ENCODE data around the gene FAM227A.
A peak's percentile ranks its signal among the peaks of the same experiment; 100 is the strongest.

Gene FAM227A

DNA sequence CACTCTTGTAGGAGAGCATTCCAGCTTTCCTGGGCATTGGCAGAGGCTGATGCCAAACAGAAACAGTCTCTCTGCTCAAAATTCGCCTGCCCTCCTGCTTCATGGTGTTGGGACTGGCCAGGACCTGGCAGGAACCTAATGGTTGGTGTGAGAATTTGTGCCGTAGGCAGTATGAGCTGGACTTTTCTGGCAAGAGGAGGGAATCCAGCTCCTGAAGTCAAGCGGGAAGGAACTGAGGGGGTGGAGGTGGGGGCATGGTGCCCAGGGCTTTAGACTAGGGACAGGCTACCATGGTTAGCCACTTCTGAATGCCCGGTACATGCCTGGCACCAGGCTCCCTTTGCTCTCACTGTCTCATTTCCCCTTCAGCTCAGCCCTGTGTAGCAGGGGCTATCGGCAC, 18.7 kb upstream of the FAM227A start:
- DNase-seq (ENCODE audit: low spot score): no peak
- TF ChIP-seq, protein P1, sequence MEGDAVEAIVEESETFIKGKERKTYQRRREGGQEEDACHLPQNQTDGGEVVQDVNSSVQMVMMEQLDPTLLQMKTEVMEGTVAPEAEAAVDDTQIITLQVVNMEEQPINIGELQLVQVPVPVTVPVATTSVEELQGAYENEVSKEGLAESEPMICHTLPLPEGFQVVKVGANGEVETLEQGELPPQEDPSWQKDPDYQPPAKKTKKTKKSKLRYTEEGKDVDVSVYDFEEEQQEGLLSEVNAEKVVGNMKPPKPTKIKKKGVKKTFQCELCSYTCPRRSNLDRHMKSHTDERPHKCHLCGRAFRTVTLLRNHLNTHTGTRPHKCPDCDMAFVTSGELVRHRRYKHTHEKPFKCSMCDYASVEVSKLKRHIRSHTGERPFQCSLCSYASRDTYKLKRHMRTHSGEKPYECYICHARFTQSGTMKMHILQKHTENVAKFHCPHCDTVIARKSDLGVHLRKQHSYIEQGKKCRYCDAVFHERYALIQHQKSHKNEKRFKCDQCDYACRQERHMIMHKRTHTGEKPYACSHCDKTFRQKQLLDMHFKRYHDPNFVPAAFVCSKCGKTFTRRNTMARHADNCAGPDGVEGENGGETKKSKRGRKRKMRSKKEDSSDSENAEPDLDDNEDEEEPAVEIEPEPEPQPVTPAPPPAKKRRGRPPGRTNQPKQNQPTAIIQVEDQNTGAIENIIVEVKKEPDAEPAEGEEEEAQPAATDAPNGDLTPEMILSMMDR (IDR thresholded peaks at IDR 0.05; ENCODE audit: extremely low read depth, insufficient read depth, missing control alignments): no peak
- in situ Hi-C loops (cut with MboI; ENCODE audit: low pct_unique_long_range_greater_than_20kb, low sequenced_read_pairs, unreplicated experiment): no loop called here

DNA sequence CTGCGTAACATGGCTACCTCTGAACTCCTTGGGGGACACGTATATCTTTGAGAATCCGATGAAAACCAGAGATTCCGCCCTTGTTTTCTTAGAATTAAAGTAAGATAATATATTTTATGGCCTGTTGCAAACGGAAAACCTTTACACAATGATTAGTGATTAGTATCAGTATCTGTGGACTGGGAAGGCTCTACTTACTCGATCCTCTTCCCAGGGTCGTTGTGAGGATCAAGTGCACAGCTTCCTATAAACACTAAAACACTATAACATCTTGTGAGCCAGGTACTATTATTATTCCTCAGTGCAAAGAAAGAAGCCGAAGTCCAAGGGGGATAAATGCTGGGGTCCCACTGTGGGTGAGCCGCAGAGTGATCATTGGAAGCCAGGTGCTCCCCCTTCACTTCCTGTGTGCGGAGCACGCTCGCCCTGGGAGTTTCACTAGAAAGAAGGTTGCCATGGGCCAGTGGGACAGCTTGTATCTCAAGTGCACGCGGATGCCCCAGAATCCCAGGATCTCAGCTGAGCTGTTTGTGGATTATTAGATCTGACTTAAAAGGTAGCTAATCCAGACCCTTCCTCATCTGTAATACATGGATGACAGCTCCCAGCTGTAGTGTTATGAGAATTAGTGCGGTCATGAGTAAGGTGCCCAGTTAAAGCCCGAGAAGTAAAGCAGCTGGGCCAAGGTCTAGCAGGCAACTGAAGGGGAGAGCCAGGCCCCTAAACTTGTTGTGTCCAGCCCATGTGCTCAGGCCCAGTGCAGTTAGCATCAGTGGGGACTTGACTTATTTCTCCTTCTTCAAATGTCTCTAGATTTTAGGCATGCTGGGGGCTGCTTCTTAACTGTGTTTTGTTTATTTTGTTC, 1.1 kb upstream of the FAM227A start:
- DNase-seq (ENCODE audit: low spot score): peak; percentile 55
- TF ChIP-seq, protein P1 (IDR thresholded peaks at IDR 0.05; ENCODE audit: extremely low read depth, insufficient read depth, missing control alignments): no peak
- in situ Hi-C loops (cut with MboI; ENCODE audit: low pct_unique_long_range_greater_than_20kb, low sequenced_read_pairs, unreplicated experiment): no loop called here

DNA sequence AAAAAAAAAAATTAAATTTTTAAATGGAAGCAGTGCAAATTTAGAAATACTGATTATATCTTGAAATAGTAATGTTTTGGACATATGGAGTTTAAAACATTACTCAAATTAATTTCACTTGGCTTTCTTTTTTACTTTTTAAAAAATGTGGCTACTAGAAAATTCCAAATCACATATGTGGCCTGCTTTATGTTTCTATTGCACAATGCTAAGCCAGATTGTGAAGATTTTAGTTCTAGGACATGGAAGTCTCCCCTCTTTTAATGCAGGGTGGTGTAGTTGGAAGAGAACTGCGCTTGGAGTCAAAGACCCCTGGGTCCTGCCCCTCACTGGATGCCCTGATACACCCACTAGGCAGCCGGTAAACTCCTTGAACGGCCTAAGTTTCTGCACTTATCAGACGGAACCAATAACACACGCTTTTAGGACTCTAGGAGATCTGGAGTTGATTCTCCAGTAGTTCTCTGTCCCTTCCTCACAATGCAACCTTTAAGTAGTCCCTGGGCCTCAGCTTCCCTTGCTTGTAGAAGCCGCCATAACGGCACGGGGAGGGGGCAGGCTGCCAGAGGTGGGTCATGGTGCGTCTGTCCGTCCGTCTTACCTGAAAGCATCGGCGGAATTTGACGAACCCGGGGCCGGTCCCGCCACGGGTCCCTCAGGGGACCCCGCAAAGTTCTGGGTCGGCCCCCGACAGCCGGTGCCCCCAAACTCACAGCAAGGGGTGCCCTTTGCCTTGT, 505 bp downstream of the FAM227A start:
- DNase-seq (ENCODE audit: low spot score): no peak
- TF ChIP-seq, protein P1 (IDR thresholded peaks at IDR 0.05; ENCODE audit: extremely low read depth, insufficient read depth, missing control alignments): no peak
- in situ Hi-C loops (cut with MboI; ENCODE audit: low pct_unique_long_range_greater_than_20kb, low sequenced_read_pairs, unreplicated experiment): no loop called here

DNA sequence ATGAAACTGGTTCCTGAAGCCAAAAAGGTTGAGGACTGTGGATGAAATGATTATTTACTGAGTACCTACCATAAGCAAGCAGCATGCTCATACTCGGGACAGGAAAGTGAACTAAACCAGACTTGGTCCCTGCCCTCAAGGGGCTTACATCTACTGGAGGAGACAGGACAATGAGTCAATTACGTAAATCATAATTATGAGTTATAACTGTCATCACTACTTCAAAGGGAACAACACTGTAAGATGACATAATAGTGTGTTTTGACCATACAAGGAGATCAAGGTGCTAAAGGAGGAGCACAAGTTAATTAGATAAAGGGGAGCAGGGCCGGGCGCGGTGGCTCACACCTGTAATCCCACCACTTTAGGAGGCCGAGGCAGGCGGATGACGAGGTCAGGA, 2.5 kb downstream of the FAM227A start:
- TF ChIP-seq, protein P1 (IDR thresholded peaks at IDR 0.05; ENCODE audit: extremely low read depth, insufficient read depth, missing control alignments): no peak
- DNase-seq (ENCODE audit: low spot score): no peak
- in situ Hi-C loops (cut with MboI; ENCODE audit: low pct_unique_long_range_greater_than_20kb, low sequenced_read_pairs, unreplicated experiment): no loop called here

DNA sequence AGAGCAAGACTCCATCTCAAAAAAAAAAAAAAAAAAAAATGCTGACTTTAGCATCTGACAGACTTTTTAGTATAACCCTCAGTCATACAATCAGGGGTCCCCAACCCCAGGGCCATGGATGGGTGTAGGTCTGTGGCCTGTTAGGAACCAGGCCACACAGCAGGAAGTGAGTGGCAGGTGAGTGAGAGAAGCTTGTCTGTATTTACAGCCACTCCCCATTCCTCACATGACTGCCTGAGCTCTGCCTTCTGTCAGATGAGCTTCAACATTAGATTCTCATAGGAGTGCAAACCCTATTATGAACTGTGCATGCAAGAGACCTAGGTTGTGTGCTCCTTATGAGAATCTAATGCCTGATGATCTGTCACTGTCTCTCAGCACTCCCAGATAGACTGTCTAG, 3.3 kb downstream of the FAM227A start:
- DNase-seq (ENCODE audit: low spot score): no peak
- in situ Hi-C loops (cut with MboI; ENCODE audit: low pct_unique_long_range_greater_than_20kb, low sequenced_read_pairs, unreplicated experiment): no loop called here
- TF ChIP-seq, protein P1 (IDR thresholded peaks at IDR 0.05; ENCODE audit: extremely low read depth, insufficient read depth, missing control alignments): no peak

DNA sequence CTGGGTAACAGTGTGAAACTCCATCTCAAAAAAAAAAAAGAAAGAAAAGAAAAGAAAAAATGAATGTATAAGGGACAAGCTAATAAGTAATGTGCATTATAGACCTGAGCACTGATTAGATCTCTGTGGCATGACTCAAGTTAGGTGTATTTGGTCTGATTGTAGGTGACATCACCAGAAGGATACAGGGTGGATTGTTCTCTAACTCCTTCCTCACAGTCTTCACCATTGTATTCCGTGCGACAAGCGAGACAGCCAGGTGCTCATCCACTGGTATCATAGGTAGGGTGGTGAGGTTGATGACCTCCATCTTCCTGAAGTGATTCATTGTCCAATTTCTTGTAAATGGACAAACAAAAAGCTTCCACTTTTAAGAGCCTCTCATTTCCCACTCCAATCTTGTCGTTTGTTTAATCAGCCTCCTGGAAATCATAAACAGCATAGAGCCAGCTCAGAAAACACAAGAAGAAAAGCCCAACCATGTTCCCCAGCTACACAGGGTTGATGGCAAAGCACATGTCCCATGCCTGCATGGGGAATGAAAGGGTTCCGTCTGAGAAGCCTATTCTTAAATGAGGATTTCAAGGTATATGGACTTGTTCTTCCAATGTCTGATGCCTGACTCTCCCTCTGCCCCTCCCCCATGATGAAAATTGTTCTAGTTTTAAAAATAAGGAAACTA, 6.2 kb downstream of the FAM227A start:
- TF ChIP-seq, protein P1 (IDR thresholded peaks at IDR 0.05; ENCODE audit: extremely low read depth, insufficient read depth, missing control alignments): no peak
- no peak for DNase-seq (ENCODE audit: low spot score)
- in situ Hi-C loops (cut with MboI; ENCODE audit: low pct_unique_long_range_greater_than_20kb, low sequenced_read_pairs, unreplicated experiment): no loop called here

All from GM13977 (cell line).